ENCODE results near the gene ATG101. TPM values are rescaled to one million over a fixed set of nuclear protein-coding genes. Genes with fewer than 3 reads are reported as not detected.

The ATG101 gene
- total and polyA plus RNA-seq, 2 donors (not counting 1 experiment from before 2014, with no cell fraction given): 19.4 to 50.3 TPM

- no peaks in the 10 kb centered on the region for H3K9me3 Mint-ChIP-seq (ENCODE audit: insufficient read depth)
- no peaks in the 10 kb centered on the region for H3K27me3 ChIP-seq (replicated peaks in 1 of 4; ENCODE audit: control extremely low read depth in 1 of 4, control insufficient read depth in 3 of 4, insufficient read depth in 4 of 4, low read length in 3 of 4)
- CTCF ChIA-PET: interaction anchor here (1.0 to 34.6 kb wide), 5 partner anchors 9 to 61 kb away, joined by 3 to 1315 read pairs (median 5); partner anchors contain the start of gene ATG101
- no peak overlapping the region for H3K27ac ChIP-seq (ENCODE audit: low read length in 2 of 2)
- no peak overlapping the region for H3K4me3 Mint-ChIP-seq
- H3K9ac ChIP-seq (ENCODE audit: low read length): no peak overlapping the region
- WGBS (ENCODE audit: insufficient coverage): 88% methylated on average over 5 of the region's 14 CpGs
- H3K4me1 ChIP-seq (ENCODE audit: control insufficient read depth in 2 of 2, insufficient read depth in 2 of 2, low read length in 2 of 2): no peaks in the 10 kb centered on the region
- H3K27me3 Mint-ChIP-seq: peaks cover 7% of the 10 kb centered on the region
- intact Hi-C loops (cut with micrococcal nuclease): no loop called here
- TF ChIP-seq EZH2 (IDR thresholded peaks at IDR 0.05; ENCODE audit: borderline replicate concordance, insufficient read depth, low read depth, low read length, poor library complexity, severe bottlenecking): no peak
- TF ChIP-seq CTCF (IDR thresholded peaks at IDR 0.05): no peak
- H3K4me2 ChIP-seq (replicated peaks; ENCODE audit: low read depth, low read length, poor library complexity, severe bottlenecking): no peak overlapping the region
- no peak overlapping the region for H3K27ac Mint-ChIP-seq
- ATAC-seq (ENCODE audit: low read depth) (no peak), DNase-seq (no peak)
- H3K36me3 ChIP-seq (replicated peaks in 1 of 2; ENCODE audit: control extremely low read depth in 1 of 2, control insufficient read depth in 1 of 2, extremely low read depth in 1 of 2, insufficient read depth in 2 of 2, low read length in 1 of 2): peaks cover 0 to 26% of the 10 kb centered on the region in 2 experiments
- H2AFZ ChIP-seq (ENCODE audit: insufficient read depth, low read depth, low read length, poor library complexity, severe bottlenecking): no peak overlapping the region
- POLR2A ChIA-PET: interaction anchor here (0.7 kb wide), 2 partner anchors 12 to 125 kb away, joined by 3 to 4 read pairs; no protein-coding TSS in a partner anchor
- no peaks in the 10 kb centered on the region for H4K20me1 ChIP-seq (ENCODE audit: control insufficient read depth, insufficient read depth, low read length, poor library complexity, severe bottlenecking)
- H3K79me2 ChIP-seq (ENCODE audit: control insufficient read depth, insufficient read depth, low read length): no peaks in the 10 kb centered on the region
- H3K9me3 ChIP-seq (ENCODE audit: control extremely low read depth in 1 of 3, control insufficient read depth in 2 of 3, insufficient read depth in 1 of 3, low read length in 2 of 3): no peaks in the 10 kb centered on the region
- no peak overlapping the region for H3K4me3 ChIP-seq (ENCODE audit: control extremely low read depth in 1 of 5, extremely low read depth in 1 of 5, insufficient read depth in 1 of 5, low read depth in 2 of 5, low read length in 4 of 5)
- H3K4me1 Mint-ChIP-seq: no peaks in the 10 kb centered on the region
Measured at GRCh38 chr12:52060498-52061177, 9.1 kb upstream of the ATG101 start.
